GM23248 (cell line): ENCODE data around the gene P2RY12.

ENCODE experiments used
- EZH2 ChIP-seq: fragments of 200-600 bp; sonication (generic); IDR thresholded peaks from 2 replicates; pipeline ENCODE4 v1.6.1; 2018; ENCODE audit warnings: antibody characterized with exemption, mild to moderate bottlenecking; ENCODE audit not compliant: insufficient read depth, poor library complexity, severe bottlenecking
- EZH2phosphoT487 ChIP-seq: fragments of 200-600 bp; sonication (generic); IDR thresholded peaks from 2 replicates; pipeline ENCODE4 v1.6.1; 2018; ENCODE audit warnings: antibody characterized with exemption, moderate library complexity, mild to moderate bottlenecking, low read depth; ENCODE audit not compliant: insufficient read depth

- TF ChIP-seq EZH2phosphoT487 (no peak), EZH2 (no peak)
These were observed 55.2 kb downstream of the P2RY12 start, which contains the start of gene P2RY13 for GRCh38 chr3:151329363-151329762.
